ENCODE data around the gene SGIP1.

- no peak for TF ChIP-seq YY1 (IDR thresholded peaks at IDR 0.05; ENCODE audit: low read depth)
- no peak for TF ChIP-seq EGR1 (IDR thresholded peaks at IDR 0.05)
Observed at GRCh38 chr1:66613187-66613586, 79.2 kb downstream of the SGIP1 start.
